Breast epithelium (tissue), 4 donors: ENCODE data around the gene B4GALNT3. TPM values are rescaled to one million over a fixed set of nuclear protein-coding genes. Genes with fewer than 3 reads are reported as not detected.

Experiments used
- DNase-seq, 2 donors: peaks; one replicate each; pipeline ENCODE4 v3.0.0-alpha.2; 2019; ENCODE audit warnings: low spot score in 2 of 2
- H3K27ac ChIP-seq, 2 donors: fragments of 200-600 bp; sonication (generic) in 1 of 2; one replicate each; pipeline ENCODE4 v1.5.1; 2016 to 2019; ENCODE audit warnings: mild to moderate bottlenecking in 1 of 2
- H3K27me3 ChIP-seq, 2 donors: fragments of 200-600 bp; sonication (generic) in 1 of 2; one replicate each; pipeline versions ENCODE4 v1.5.1 to v1.6.0; 2017 to 2019; ENCODE audit warnings: control low read depth in 1 of 2, mild to moderate bottlenecking in 1 of 2
- H3K36me3 ChIP-seq: fragments of 200-600 bp; one replicate; pipeline ENCODE4 v1.5.1; 2019
- H3K4me1 ChIP-seq, 2 donors: fragments of 200-600 bp; sonication (generic); one replicate each; pipeline ENCODE4 v1.5.1; 2016 to 2019; ENCODE audit warnings: control low read depth in 1 of 2
- H3K4me3 ChIP-seq, 3 donors: fragments of 200-600 bp; sonication (generic); 1 replicate in 2 of 3; 2 replicates in 1 of 3; pipeline ENCODE4 v1.5.1; 2016 to 2019; ENCODE audit warnings: mild to moderate bottlenecking in 3 of 3, moderate library complexity in 2 of 3
- H3K9me3 ChIP-seq, 2 donors: fragments of 200-600 bp; sonication (generic) in 1 of 2; one replicate each; pipeline ENCODE4 v1.5.1; 2016 to 2019; ENCODE audit warnings: control low read depth in 1 of 2
- CTCF ChIP-seq, 3 donors: fragments of 450-650 bp; IDR thresholded peaks; one replicate each; pipeline ENCODE4 v1.5.1; 2016 to 2017; ENCODE audit warnings: antibody characterized with exemption in 3 of 3, mild to moderate bottlenecking in 3 of 3, moderate library complexity in 3 of 3
- POLR2A ChIP-seq: fragments of 450-650 bp; IDR thresholded peaks from one replicate; pipeline ENCODE4 v1.6.1; 2016; ENCODE audit warnings: antibody characterized with exemption, mild to moderate bottlenecking, moderate library complexity
- POLR2AphosphoS5 ChIP-seq, 3 donors: sonication (generic); formaldehyde crosslinking; IDR thresholded peaks; one replicate each; pipeline ENCODE4 v1.6.1; 2017; ENCODE audit warnings: antibody characterized with exemption in 3 of 3
- intact Hi-C: fragments of 100-400 bp; cut with DNase I; formaldehyde crosslinking; loops from one replicate; pipeline ENCODE4 v1.15.1; 2023; ENCODE audit warnings: low total_unique reads
- total RNA-seq, 3 donors: library from RNA; depleted of rRNA; stranded (reverse); fragments of >200 nt; gene quantifications; one replicate each; pipeline ENCODE4 v1.1.0, GENCODE V29; 2016

The B4GALNT3 gene
- total RNA-seq, 3 donors from 2014 or later: 0.16 to 5.9 (median 4.6) TPM

- Histone ChIP-seq H3K27ac (no peak overlapping the region), H3K27me3 (no peaks in the 10 kb centered on the region), H3K4me3 (no peak overlapping the region), H3K4me1 (no peaks in the 10 kb centered on the region), H3K9me3 (no peaks in the 10 kb centered on the region), H3K36me3 (no peaks in the 10 kb centered on the region)
- TF ChIP-seq POLR2AphosphoS5 (IDR thresholded peaks at IDR 0.05): no peak
- no peak for TF ChIP-seq POLR2A
- TF ChIP-seq CTCF (IDR thresholded peaks at IDR 0.05): no peak
- intact Hi-C loops: no loop called here
- DNase-seq: no peak
Observed at GRCh38 chr12:467591-467990, 7.9 kb downstream of the B4GALNT3 start.

- no peak overlapping the region for H3K4me3 ChIP-seq
- no peak overlapping the region for H3K27ac ChIP-seq
- intact Hi-C loops: no loop called here
- H3K4me1 ChIP-seq: no peaks in the 10 kb centered on the region
- H3K9me3 ChIP-seq: no peaks in the 10 kb centered on the region
- no peaks in the 10 kb centered on the region for H3K36me3 ChIP-seq
- TF ChIP-seq POLR2A (no peak), CTCF (IDR thresholded peaks at IDR 0.05) (no peak), POLR2AphosphoS5 (IDR thresholded peaks at IDR 0.05) (no peak)
- H3K27me3 ChIP-seq: no peaks in the 10 kb centered on the region
- no peak for DNase-seq
Observed at GRCh38 chr12:468671-469389, 9.1 kb downstream of the B4GALNT3 start.

- DNase-seq: no peak
- H3K27ac ChIP-seq: no peak overlapping the region
- intact Hi-C loops: no loop called here
- H3K36me3 ChIP-seq: no peaks in the 10 kb centered on the region
- H3K4me1 ChIP-seq: no peaks in the 10 kb centered on the region
- H3K9me3 ChIP-seq: no peaks in the 10 kb centered on the region
- TF ChIP-seq CTCF (IDR thresholded peaks at IDR 0.05): no peak
- no peak for TF ChIP-seq POLR2A
- TF ChIP-seq POLR2AphosphoS5 (IDR thresholded peaks at IDR 0.05): no peak
- H3K27me3 ChIP-seq: no peaks in the 10 kb centered on the region
- H3K4me3 ChIP-seq: no peak overlapping the region
Observed at GRCh38 chr12:470133-470532, 10.4 kb downstream of the B4GALNT3 start.

- H3K4me3 ChIP-seq: no peak overlapping the region
- H3K4me1 ChIP-seq: no peaks in the 10 kb centered on the region
- H3K27ac ChIP-seq: no peak overlapping the region
- intact Hi-C loops: no loop called here
- TF ChIP-seq POLR2A (no peak), CTCF (IDR thresholded peaks at IDR 0.05) (no peak), POLR2AphosphoS5 (IDR thresholded peaks at IDR 0.05) (no peak)
- H3K27me3 ChIP-seq: no peaks in the 10 kb centered on the region
- H3K36me3 ChIP-seq: no peaks in the 10 kb centered on the region
- no peak for DNase-seq
- H3K9me3 ChIP-seq: no peaks in the 10 kb centered on the region
Observed at GRCh38 chr12:473198-473597, 13.5 kb downstream of the B4GALNT3 start.

GRCh38 chr12:473863-474577 is 14.3 kb downstream of the B4GALNT3 start:
- intact Hi-C loops: no loop called here

More at GRCh38 chr12:473863-474577, 14.3 kb downstream of the B4GALNT3 start:
- H3K9me3 ChIP-seq: no peaks in the 10 kb centered on the region
- H3K27me3 ChIP-seq: no peaks in the 10 kb centered on the region
- H3K4me3 ChIP-seq: no peak overlapping the region
- DNase-seq: no peak
- H3K4me1 ChIP-seq: no peaks in the 10 kb centered on the region
- no peak overlapping the region for H3K27ac ChIP-seq
- TF ChIP-seq POLR2A (no peak), POLR2AphosphoS5 (IDR thresholded peaks at IDR 0.05) (no peak), CTCF (IDR thresholded peaks at IDR 0.05) (no peak)
- no peaks in the 10 kb centered on the region for H3K36me3 ChIP-seq
